Stimulated activated CD8-positive, alpha-beta memory T cell treated with anti-CD3 and anti-CD28 coated beads, Interleukin-12 subunit alpha, Interleukin-12 subunit beta, amount 100 ng/mL, for 24 hours (primary cell): ENCODE data around the gene OPCML.

Experiments used
- DNase-seq: peaks from one replicate; pipeline ENCODE4 v3.0.0-alpha.2; 2020; ENCODE audit errors: extremely low read depth

The OPCML gene

GRCh38 chr11:132793831-132794230 lies 738.5 kb downstream of the OPCML start:
- no peak for DNase-seq

- no peak for DNase-seq
Observed at GRCh38 chr11:132792341-132793140, 739.8 kb downstream of the OPCML start.

GRCh38 chr11:132790971-132791370 lies 741.3 kb downstream of the OPCML start:
- no peak for DNase-seq

GRCh38 chr11:132790466-132790865 lies 741.8 kb downstream of the OPCML start:
- DNase-seq = no peak

- no peak for DNase-seq
Observed at GRCh38 chr11:132788816-132789325, 743.4 kb downstream of the OPCML start.

- DNase-seq = no peak
Observed at GRCh38 chr11:132785878-132786277, 746.4 kb downstream of the OPCML start.

- no peak for DNase-seq
Observed at GRCh38 chr11:132784441-132784840, 747.9 kb downstream of the OPCML start.

- no peak for DNase-seq
Observed at GRCh38 chr11:132782102-132782501, 750.2 kb downstream of the OPCML start.

- DNase-seq = no peak
Observed at GRCh38 chr11:132780046-132780445, 752.3 kb downstream of the OPCML start.

- no peak for DNase-seq
Observed at GRCh38 chr11:132779497-132779896, 752.8 kb downstream of the OPCML start.

GRCh38 chr11:132777067-132777975 lies 755.0 kb downstream of the OPCML start:
- no peak for DNase-seq

GRCh38 chr11:132773751-132774150 lies 758.5 kb downstream of the OPCML start:
- no peak for DNase-seq

GRCh38 chr11:132772703-132773545 lies 759.4 kb downstream of the OPCML start:
- no peak for DNase-seq

GRCh38 chr11:132771746-132772145 lies 760.6 kb downstream of the OPCML start:
- no peak for DNase-seq

GRCh38 chr11:132770829-132771530 lies 761.3 kb downstream of the OPCML start:
- no peak for DNase-seq

- no peak for DNase-seq
Observed at GRCh38 chr11:132763503-132763902, 768.8 kb downstream of the OPCML start.

GRCh38 chr11:132755934-132756333 lies 776.4 kb downstream of the OPCML start:
- no peak for DNase-seq

- DNase-seq = no peak
Observed at GRCh38 chr11:132751516-132752250, 780.6 kb downstream of the OPCML start.

- DNase-seq = no peak
Observed at GRCh38 chr11:132746305-132746704, 786.0 kb downstream of the OPCML start.

- DNase-seq = no peak
Observed at GRCh38 chr11:132745306-132745705, 787.0 kb downstream of the OPCML start.
